HG03103 (cell line): ENCODE results near the gene ASTN2.

Experiments used
- ATAC-seq: cut with Tn5 transposase; IDR thresholded peaks from one replicate; pipeline ENCODE4 v1.9.1; 2021; ENCODE audit warnings: low read depth; ENCODE audit not compliant: unreplicated experiment

The ASTN2 gene

GRCh38 chr9:116608064-116608463, 806.8 kb downstream of the ASTN2 start:
- ATAC-seq = no peak

DNA sequence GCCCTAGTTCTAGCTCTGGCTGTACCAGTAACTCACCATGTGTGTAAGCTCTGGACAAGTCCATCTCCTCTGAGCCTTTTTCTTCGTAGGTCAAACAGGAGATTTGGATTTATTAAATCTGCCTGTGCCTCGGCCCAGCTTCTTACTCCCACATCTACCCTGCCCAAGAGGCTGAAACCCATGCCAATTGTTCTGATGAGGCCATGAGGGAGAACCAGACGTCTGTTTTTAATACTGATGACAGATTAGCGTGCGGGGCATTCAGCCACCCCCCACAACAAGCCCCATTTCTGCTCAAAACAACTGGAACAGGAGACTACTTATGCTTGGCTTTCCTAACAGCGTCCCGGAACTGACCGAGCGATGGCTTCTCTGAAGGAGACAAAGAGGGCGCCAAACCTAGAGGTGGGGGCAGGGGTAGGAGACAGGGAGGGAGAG, 808.9 kb downstream of the ASTN2 start:
- no peak for ATAC-seq

- no peak for ATAC-seq
These were observed 809.8 kb downstream of the ASTN2 start for GRCh38 chr9:116605060-116605459.

GRCh38 chr9:116604251-116604650, 810.6 kb downstream of the ASTN2 start:
- ATAC-seq = no peak

DNA sequence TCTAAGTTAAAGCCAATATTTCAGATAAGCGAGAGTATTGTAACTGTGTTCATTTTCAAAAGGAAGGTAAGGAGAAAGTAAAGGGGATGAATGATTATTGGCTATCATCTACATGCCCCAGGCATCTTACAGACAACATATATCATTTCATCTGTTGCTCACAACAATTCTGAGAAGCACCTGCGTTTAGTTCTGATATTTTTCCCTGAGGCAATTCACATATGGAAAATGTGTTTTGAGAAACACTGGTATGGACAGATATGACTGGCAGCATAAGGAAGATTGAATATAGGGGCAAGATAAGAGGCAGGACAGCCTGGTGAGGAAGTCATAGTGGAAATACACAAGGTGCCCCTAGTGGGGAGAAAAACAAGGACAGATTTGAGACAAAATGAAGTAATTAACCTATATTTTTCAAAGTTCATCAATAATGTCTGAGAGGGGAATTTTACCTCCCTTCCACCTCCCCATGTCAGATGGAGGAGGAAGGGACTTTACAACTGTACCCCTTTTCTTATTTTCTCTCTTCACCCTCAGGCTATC, 815.4 kb downstream of the ASTN2 start:
- no peak for ATAC-seq

DNA sequence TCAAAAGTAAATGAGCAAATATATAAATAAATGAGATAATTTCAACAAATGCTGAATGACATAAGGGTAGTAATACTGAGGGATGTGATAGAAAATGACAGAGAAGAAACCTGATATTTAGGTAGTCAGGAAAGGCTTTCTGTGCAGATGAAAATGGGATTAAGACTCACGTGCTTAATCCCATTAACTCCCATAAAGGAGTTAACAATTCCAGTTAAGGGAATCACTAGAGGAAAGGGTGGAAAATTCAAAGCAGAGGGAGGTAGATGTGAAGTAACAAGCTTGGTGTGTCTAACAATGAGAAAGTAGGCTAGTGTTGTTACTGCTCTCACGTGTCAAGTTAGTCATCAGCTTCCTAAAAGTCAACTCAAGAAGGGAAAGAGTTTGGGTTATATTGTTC, 818.2 kb downstream of the ASTN2 start:
- no peak for ATAC-seq

GRCh38 chr9:116594547-116594946, 820.3 kb downstream of the ASTN2 start:
- ATAC-seq = no peak

DNA sequence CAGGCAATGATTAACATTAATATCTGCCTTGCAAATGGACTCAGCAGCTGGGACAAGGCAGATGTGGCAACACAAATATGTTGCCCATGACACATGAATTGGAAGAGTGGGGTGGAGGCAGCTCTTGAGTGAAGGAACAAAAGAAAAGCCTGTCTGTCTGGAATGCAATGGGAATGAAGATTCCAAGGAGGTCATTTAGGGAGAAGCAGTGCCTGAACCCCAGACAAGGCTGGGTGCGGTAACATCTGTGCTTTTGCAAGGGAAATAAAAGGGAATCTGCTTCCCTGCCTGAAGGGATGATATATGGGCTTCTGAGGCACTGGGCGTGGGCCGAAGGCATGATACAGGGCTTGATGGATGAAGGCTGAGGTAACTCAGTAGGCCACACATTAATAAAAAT, 821.9 kb downstream of the ASTN2 start:
- no peak for ATAC-seq

DNA sequence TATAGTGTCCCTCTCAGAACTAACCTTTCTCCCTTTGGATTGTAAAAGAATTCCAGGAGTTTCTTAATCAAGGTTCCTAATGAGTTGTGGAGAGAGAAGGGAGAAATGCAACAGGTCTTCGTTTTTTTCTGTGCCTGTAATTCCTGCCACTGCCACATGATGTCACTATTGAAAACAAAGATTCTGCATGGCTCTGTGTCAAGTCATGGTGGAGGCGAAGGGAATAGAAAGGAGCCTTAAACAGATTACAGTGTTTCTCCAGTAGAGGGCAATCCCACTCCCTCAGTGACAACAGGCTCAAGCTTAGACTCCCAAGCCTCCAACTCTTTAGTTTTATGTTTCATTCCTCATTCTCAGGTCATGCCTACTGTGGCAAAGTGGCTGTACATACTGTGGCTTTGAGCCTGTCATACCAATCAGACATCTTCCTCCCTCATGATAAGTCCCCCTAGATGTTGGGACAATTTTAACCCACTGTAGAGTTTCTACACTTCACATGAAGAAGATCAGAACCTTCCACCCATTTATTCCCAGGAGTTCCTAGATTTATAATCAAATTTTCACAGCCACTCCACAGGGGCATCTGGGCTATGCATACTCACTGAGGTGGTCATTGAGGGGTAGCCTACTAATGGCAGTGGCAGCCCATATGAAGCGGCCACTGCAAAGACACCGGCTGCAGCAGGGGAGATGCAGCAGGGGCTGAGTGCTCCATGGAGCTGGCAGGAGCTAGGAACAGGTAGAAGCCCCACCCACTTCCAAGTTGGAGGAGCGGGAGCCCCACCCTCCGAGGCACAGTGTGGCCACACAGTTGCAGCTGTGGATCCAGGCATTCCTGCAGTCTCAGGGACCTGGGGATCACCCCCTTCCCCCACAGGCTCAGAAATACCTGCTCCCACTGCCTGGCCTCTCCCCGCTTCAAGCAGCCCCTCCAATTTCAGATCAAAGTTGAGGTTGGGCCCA, 825.2 kb downstream of the ASTN2 start:
- ATAC-seq = peak; percentile 90

DNA sequence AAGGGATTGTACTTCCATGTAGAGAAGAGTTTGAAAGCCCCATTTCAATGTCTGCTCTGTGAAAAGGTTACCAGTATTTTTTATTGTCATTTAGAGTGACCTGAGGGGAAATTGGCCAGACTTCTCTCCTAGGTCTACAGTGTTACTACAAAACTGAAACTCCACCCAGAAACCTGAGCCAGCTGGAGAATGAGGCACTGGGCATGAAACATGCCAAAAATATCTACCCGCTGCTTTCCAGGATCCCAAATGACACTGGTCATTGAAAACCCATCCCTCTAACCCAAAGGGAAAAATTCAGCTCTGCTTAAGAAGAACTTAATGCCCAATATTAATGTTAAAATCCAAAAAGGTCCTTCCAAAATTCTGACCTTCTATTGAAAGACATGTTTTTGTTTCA, 826.9 kb downstream of the ASTN2 start:
- no peak for ATAC-seq

DNA sequence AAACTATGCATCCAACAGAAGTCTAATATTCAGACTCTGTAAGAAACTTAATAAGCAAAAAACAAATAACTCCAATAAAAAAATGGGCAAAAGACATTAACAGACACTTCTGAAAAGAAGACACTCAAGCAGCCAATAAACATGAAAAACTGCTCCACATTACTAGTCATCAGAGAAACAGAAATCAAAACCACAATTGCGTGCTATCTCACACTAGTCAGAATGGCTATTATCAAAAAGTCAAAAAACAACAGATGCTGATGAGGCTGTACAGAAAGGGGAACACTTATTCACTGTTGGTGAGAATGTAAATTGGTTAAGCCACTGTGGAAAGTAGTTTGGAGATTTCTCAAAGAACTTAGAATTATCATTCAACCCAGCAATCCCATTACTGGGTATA, 829.0 kb downstream of the ASTN2 start:
- no peak for ATAC-seq

- ATAC-seq = no peak
These were observed 829.7 kb downstream of the ASTN2 start for GRCh38 chr9:116585204-116585603.

GRCh38 chr9:116580853-116581252, 834.0 kb downstream of the ASTN2 start:
- ATAC-seq = no peak

GRCh38 chr9:116576386-116576785, 838.5 kb downstream of the ASTN2 start:
- ATAC-seq = no peak

- ATAC-seq = no peak
These were observed 840.7 kb downstream of the ASTN2 start for GRCh38 chr9:116574027-116574679.

GRCh38 chr9:116572095-116572748, 842.6 kb downstream of the ASTN2 start:
- peak; percentile 90 for ATAC-seq

DNA sequence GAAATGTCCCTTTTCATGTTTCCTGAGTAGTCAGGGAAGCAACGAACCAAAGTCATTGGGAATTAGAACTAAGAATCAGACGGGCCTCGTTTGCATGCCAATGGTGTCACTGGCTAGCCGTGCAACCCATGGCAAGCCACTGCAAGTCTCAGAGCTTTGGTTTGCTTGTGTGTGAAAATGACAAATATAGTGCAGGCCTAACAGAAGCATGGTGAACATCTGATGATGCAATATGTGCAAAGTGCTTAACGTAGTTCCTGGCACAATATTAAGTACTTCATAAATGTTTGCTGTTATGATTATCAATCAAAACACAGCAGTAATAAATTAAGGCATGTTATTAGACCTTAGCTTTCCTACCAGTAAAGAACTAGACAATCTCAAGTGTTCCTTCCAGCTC, 845.7 kb downstream of the ASTN2 start:
- ATAC-seq = no peak

GRCh38 chr9:116566677-116567488, 848.0 kb downstream of the ASTN2 start:
- no peak for ATAC-seq

- ATAC-seq = no peak
These were observed 848.9 kb downstream of the ASTN2 start for GRCh38 chr9:116565986-116566385.

GRCh38 chr9:116564266-116564793, 850.5 kb downstream of the ASTN2 start:
- no peak for ATAC-seq
